ENCODE results near the gene FAM107B.

DNA sequence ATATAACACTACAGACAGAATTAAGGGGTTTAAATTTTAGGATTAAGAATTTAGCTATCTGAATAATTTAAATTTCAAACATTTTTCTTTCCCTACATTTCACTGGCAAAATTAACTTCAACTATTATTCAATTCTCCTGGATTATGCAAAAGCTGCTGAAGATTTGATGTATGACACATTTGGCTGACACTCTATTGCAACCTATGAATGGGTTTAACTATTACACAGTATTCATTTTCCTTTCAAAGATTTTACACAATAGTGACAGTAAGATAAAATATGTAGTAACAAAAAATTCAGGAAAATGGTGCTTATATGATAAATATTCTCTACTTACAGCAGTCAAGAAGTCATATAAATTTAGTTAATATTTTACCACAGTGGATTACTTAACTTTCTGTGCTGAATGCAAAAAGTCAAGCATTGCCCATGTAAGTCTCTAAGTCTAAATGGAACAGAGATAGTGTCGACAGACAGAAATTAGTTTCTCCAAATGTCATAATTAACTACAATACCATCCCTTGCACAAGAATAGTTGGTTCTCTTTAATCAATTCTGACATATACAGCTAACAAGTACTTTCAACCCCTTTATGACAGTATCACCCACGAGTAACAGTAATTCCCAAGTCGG, 249.9 kb downstream of the FAM107B start:
- TF ChIP-seq POLR2AphosphoS5 (IDR thresholded peaks at IDR 0.05; ENCODE audit: low read depth, low read length) (no peak), POLR2A (IDR thresholded peaks at IDR 0.05; ENCODE audit: low read depth, low read length) (no peak), TAF1 (IDR thresholded peaks at IDR 0.05; ENCODE audit: low read depth, low read length) (no peak)
